Activated CD8-positive, alpha-beta memory T cell treated with anti-CD3 and anti-CD28 coated beads, Interleukin-2, amount 50 U/mL, for 1 hour (primary cell): Measurements from ENCODE around the gene ADAM8.
"Not testable (repeated sequence)": the region's sequence is repeated elsewhere in the genome, so short reads cannot be mapped to it uniquely, and the experiment has no call there.

Source experiments
- DNase-seq: peaks from one replicate; pipeline ENCODE4 v3.0.0-alpha.2; 2020; ENCODE audit errors: extremely low read depth

Gene ADAM8

GRCh38 chr10:133249975-133250754 lies 26.5 kb downstream of the ADAM8 start:
- DNase-seq, result no peak

- no peak for DNase-seq
These were observed 27.4 kb downstream of the ADAM8 start for GRCh38 chr10:133249094-133249780.

GRCh38 chr10:133248334-133248715 lies 28.3 kb downstream of the ADAM8 start:
- no peak for DNase-seq

- DNase-seq, result no peak
These were observed 28.9 kb downstream of the ADAM8 start for GRCh38 chr10:133247681-133248333.

GRCh38 chr10:133246236-133246626 lies 30.4 kb downstream of the ADAM8 start:
- no peak for DNase-seq

GRCh38 chr10:133245439-133246235 lies 31.0 kb downstream of the ADAM8 start:
- DNase-seq, result no peak

GRCh38 chr10:133243593-133243992 lies 33.1 kb downstream of the ADAM8 start:
- DNase-seq, result no peak

GRCh38 chr10:133242611-133243356 lies 33.9 kb downstream of the ADAM8 start:
- DNase-seq, result no peak

- DNase-seq, result no peak
These were observed 35.0 kb downstream of the ADAM8 start for GRCh38 chr10:133241501-133242205.

- DNase-seq, result no peak
These were observed 36.7 kb downstream of the ADAM8 start for GRCh38 chr10:133239990-133240389.

GRCh38 chr10:133238466-133238804 lies 38.2 kb downstream of the ADAM8 start:
- DNase-seq, result no peak

- DNase-seq, result no peak
These were observed 38.8 kb downstream of the ADAM8 start, which contains the start of gene VENTX for GRCh38 chr10:133237588-133238465. VENTX (plus strand) TSS chr10:133237855; CDS start chr10:133237915, 60 bp downstream.

- no peak for DNase-seq
These were observed 39.5 kb downstream of the ADAM8 start for GRCh38 chr10:133237241-133237587.

- DNase-seq, result no peak
These were observed 40.0 kb downstream of the ADAM8 start for GRCh38 chr10:133236401-133237240.

- no peak for DNase-seq
These were observed 40.7 kb downstream of the ADAM8 start for GRCh38 chr10:133235932-133236331.

- no peak for DNase-seq
These were observed 41.3 kb downstream of the ADAM8 start for GRCh38 chr10:133235265-133235855.

GRCh38 chr10:133234796-133235195 lies 41.9 kb downstream of the ADAM8 start:
- not testable (repeated sequence) for DNase-seq

GRCh38 chr10:133231946-133232574 lies 44.6 kb downstream of the ADAM8 start:
- DNase-seq, result no peak
